ENCODE results near the gene RAD51D.

DNA sequence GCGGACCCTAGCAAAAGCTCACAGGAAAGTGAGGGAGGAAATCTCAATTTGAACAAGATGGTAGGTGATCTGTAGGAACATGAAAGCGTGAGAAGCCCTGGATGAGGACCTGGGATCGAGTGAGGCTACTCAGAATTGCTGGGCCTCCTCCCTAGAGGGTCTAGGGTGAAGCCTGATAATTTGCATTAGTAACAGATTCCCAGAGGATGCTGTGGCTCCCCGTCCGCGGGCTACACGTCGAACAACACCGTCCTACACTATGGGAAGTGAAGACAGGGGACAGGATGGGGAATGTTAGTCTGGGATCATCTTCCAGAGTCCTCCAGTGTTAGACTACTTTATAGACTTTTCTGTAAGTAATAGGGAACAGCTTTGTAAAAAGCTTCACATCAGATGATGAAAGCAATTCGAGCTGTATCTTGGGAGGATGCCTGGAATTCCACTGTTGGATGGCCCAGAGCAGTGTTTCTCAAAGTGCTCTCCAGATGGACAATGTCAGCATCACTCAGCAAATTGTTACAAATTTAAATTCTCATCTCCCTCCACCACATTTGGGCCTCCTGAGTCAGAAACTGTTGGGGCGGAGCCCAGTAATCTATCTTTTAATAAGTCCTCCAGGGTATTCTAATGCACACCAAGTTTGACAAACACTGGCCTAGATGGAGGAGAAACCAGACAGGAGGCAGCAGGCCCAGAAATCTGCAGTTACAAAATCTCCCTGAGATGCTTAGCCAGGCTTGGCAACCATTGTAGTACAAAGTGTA is 8.3 kb upstream of the RAD51D start:
- TF ChIP-seq, protein P1, sequence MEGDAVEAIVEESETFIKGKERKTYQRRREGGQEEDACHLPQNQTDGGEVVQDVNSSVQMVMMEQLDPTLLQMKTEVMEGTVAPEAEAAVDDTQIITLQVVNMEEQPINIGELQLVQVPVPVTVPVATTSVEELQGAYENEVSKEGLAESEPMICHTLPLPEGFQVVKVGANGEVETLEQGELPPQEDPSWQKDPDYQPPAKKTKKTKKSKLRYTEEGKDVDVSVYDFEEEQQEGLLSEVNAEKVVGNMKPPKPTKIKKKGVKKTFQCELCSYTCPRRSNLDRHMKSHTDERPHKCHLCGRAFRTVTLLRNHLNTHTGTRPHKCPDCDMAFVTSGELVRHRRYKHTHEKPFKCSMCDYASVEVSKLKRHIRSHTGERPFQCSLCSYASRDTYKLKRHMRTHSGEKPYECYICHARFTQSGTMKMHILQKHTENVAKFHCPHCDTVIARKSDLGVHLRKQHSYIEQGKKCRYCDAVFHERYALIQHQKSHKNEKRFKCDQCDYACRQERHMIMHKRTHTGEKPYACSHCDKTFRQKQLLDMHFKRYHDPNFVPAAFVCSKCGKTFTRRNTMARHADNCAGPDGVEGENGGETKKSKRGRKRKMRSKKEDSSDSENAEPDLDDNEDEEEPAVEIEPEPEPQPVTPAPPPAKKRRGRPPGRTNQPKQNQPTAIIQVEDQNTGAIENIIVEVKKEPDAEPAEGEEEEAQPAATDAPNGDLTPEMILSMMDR (IDR thresholded peaks at IDR 0.05): no peak
- no peak for TF ChIP-seq POLR2A (IDR thresholded peaks at IDR 0.05)
